Endothelial cell of umbilical vein (primary cell): ENCODE results near the gene FAM98C. TPM values are rescaled to one million over a fixed set of nuclear protein-coding genes. Genes with fewer than 3 reads are reported as not detected.

ENCODE experiments used
- BruUV-seq: library from RNA; stranded (reverse); fragments of 400-500 nt; replicated peaks from 2 replicates; lab custom pipeline; 2021; lab: Mats Ljungman, UMichigan
- CTCF ChIA-PET: fragments of 300-600, 350-600 bp; sonication (Branson Sonifier 250); formaldehyde crosslinking; loops from one replicate; lab custom pipeline; 2021; ENCODE audit warnings: antibody characterized with exemption, inconsistent platforms; lab: Charles Lee
- POLR2A ChIA-PET: fragments of 300-600, 350-600 bp; sonication (Branson Sonifier 250); formaldehyde crosslinking; loops from one replicate; lab custom pipeline; 2021; ENCODE audit warnings: antibody characterized with exemption, inconsistent platforms; lab: Charles Lee
- DNase-seq: peaks from one replicate; pipeline ENCODE4 v3.0.0-alpha.2; 2011; ENCODE audit warnings: low read depth, low spot score
- FAIRE-seq: peaks from 2 replicates; lab custom pipeline; 2011; peaks lifted over from hg19 to GRCh38; lab: Jason Lieb, UNC
- H2AFZ ChIP-seq: 2 replicates; pipeline ENCODE4 v1.6.0; 2012; ENCODE audit warnings: low read depth, low read length, control low read depth, inconsistent platforms
- H3K27ac ChIP-seq: 2 replicates; pipeline ENCODE4 v1.5.1; 2011; ENCODE audit warnings: low read depth, mild to moderate bottlenecking, control low read depth, low read length, moderate library complexity; ENCODE audit not compliant: insufficient read depth
- H3K27me3 ChIP-seq, 2 experiments: 2 replicates each; pipeline versions ENCODE4 v1.6.0 to v1.6.1; 2011; ENCODE audit warnings: low read length in 2 of 2, mixed read lengths in 1 of 2; ENCODE audit not compliant: control insufficient read depth in 2 of 2, insufficient read depth in 2 of 2
- H3K36me3 ChIP-seq, 2 experiments: 2 replicates in 1 of 2; 3 replicates in 1 of 2; pipeline ENCODE4 v1.5.1; 2011; ENCODE audit warnings: low read length in 2 of 2, mild to moderate bottlenecking in 1 of 2, moderate library complexity in 1 of 2; ENCODE audit not compliant: control insufficient read depth in 2 of 2, insufficient read depth in 2 of 2; ENCODE audit errors: extremely low read depth in 1 of 2
- H3K4me1 ChIP-seq: 3 replicates; pipeline ENCODE4 v1.5.1; 2011; ENCODE audit warnings: mild to moderate bottlenecking, low read length; ENCODE audit not compliant: control insufficient read depth, insufficient read depth; ENCODE audit errors: extremely low read depth
- H3K4me2 ChIP-seq: 2 replicates; pipeline ENCODE4 v1.6.1; 2011; ENCODE audit warnings: low read length, control low read depth, mixed read lengths; ENCODE audit not compliant: insufficient read depth
- H3K4me3 ChIP-seq, 3 experiments: fragments of 200-600 bp in 1 of 3; sonication (generic), shearing (Covaris generic) in 1 of 3; replicated peaks in 1 of 3; 2 replicates each; pipeline ENCODE4 v1.5.1; 2011 to 2016; ENCODE audit warnings: control low read depth in 3 of 3, low read length in 3 of 3, mild to moderate bottlenecking in 2 of 3, inconsistent platforms in 1 of 3, low read depth in 1 of 3, moderate library complexity in 1 of 3; ENCODE audit not compliant: insufficient read depth in 1 of 3
- H3K79me2 ChIP-seq: 2 replicates; pipeline ENCODE4 v1.6.0; 2012; ENCODE audit warnings: low read length, inconsistent platforms; ENCODE audit not compliant: control insufficient read depth, insufficient read depth
- H3K9ac ChIP-seq: replicated peaks from 2 replicates; pipeline ENCODE3; 2011; ENCODE audit warnings: low read length, control low read depth; ENCODE audit not compliant: insufficient read depth; ENCODE audit errors: extremely low read depth
- H3K9me1 ChIP-seq: replicated peaks from 3 replicates; pipeline ENCODE4 v1.6.0; 2011; ENCODE audit warnings: mild to moderate bottlenecking, low read length; ENCODE audit not compliant: control insufficient read depth, insufficient read depth; ENCODE audit errors: extremely low read depth
- H3K9me3 ChIP-seq: replicated peaks from 2 replicates; pipeline ENCODE4 v1.5.1; 2012; ENCODE audit warnings: low read length, inconsistent platforms; ENCODE audit not compliant: control insufficient read depth, insufficient read depth
- H4K20me1 ChIP-seq: replicated peaks from 2 replicates; pipeline ENCODE3; 2011; ENCODE audit warnings: mild to moderate bottlenecking, low read length; ENCODE audit not compliant: control insufficient read depth, insufficient read depth; ENCODE audit errors: extremely low read depth
- EZH2 ChIP-seq: IDR thresholded peaks from 2 replicates; pipeline ENCODE4 v1.6.1; 2012; ENCODE audit warnings: borderline replicate concordance, low read depth, mild to moderate bottlenecking, moderate library complexity, low read length, inconsistent platforms; ENCODE audit not compliant: severe bottlenecking
- FOS ChIP-seq: IDR thresholded peaks from 2 replicates; pipeline ENCODE4 v1.6.1; 2011; ENCODE audit warnings: mild to moderate bottlenecking, low read length, moderate library complexity, borderline replicate concordance; ENCODE audit not compliant: insufficient read depth
- GATA2 ChIP-seq: IDR thresholded peaks from 2 replicates; pipeline ENCODE4 v1.7.0; 2011; ENCODE audit warnings: low read depth, mild to moderate bottlenecking, moderate library complexity, mixed read lengths, low read length; ENCODE audit not compliant: insufficient read length, insufficient read depth
- JUN ChIP-seq: IDR thresholded peaks from 2 replicates; pipeline ENCODE4 v1.6.1; 2011; ENCODE audit warnings: borderline replicate concordance, low read depth; ENCODE audit not compliant: insufficient read length, insufficient read depth
- MYC ChIP-seq: IDR thresholded peaks from one replicate; pipeline ENCODE4 v1.6.1; 2011; ENCODE audit warnings: mild to moderate bottlenecking, low read depth, low read length
- POLR2A ChIP-seq: IDR thresholded peaks from 2 replicates; pipeline ENCODE4 v1.6.1; 2012; ENCODE audit warnings: low read depth, mild to moderate bottlenecking, control low read depth, low read length
- POLR2AphosphoS5 ChIP-seq: IDR thresholded peaks from 2 replicates; pipeline ENCODE4 v1.6.1; 2012; ENCODE audit warnings: low read depth, mild to moderate bottlenecking, control low read depth, low read length, moderate library complexity; ENCODE audit not compliant: insufficient read depth
- dilution Hi-C: fragments of 300-500 bp; cut with MboI; formaldehyde crosslinking; loops from one replicate; pipeline ENCODE4 v1.15.0; 2019; ENCODE audit warnings: low sequenced_read_pairs; ENCODE audit not compliant: extremely low pct_ligation_motif_present
- intact Hi-C: fragments of 100-400 bp; cut with micrococcal nuclease; formaldehyde crosslinking; loops from one replicate; pipeline ENCODE4 v1.10.0; 2022
- polyA plus RNA-seq, 4 experiments: library from polyadenylated mRNA; depleted of rRNA in 3 of 4; stranded (reverse) in 3 of 4; unstranded in 1 of 4; fragments of >200 nt; gene quantifications; 2 replicates each; pipeline versions ENCODE4 v1.2.1 to v1.2.3, GENCODE V29; 2011 to 2012; ENCODE audit warnings: missing spikeins in 1 of 4
- total RNA-seq: library from RNA; stranded (reverse); gene quantifications from 2 replicates; pipeline ENCODE4 v1.2.3, GENCODE V29; 2021
- TF ChIP-seq, protein P1 (sequence below), 2 donors: IDR thresholded peaks; 1 replicate in 1 of 2; 2 replicates in 1 of 2; pipeline ENCODE4 v1.5.1; 2011; ENCODE audit warnings: low read length in 2 of 2, mild to moderate bottlenecking in 2 of 2, moderate library complexity in 2 of 2, control low read depth in 1 of 2, inconsistent platforms in 1 of 2, low read depth in 1 of 2; ENCODE audit not compliant: insufficient read depth in 1 of 2; ENCODE audit errors: extremely low read depth in 1 of 2
- TF ChIP-seq, protein P2 (sequence below): IDR thresholded peaks from 2 replicates; pipeline ENCODE4 v1.6.1; 2011; ENCODE audit not compliant: insufficient read depth, insufficient read length

Gene FAM98C
- total and polyA plus RNA-seq, 2 donors (not counting 3 experiments of a cell fraction or from before 2014, with no cell fraction given), result 12.6 to 13.0 TPM

DNA sequence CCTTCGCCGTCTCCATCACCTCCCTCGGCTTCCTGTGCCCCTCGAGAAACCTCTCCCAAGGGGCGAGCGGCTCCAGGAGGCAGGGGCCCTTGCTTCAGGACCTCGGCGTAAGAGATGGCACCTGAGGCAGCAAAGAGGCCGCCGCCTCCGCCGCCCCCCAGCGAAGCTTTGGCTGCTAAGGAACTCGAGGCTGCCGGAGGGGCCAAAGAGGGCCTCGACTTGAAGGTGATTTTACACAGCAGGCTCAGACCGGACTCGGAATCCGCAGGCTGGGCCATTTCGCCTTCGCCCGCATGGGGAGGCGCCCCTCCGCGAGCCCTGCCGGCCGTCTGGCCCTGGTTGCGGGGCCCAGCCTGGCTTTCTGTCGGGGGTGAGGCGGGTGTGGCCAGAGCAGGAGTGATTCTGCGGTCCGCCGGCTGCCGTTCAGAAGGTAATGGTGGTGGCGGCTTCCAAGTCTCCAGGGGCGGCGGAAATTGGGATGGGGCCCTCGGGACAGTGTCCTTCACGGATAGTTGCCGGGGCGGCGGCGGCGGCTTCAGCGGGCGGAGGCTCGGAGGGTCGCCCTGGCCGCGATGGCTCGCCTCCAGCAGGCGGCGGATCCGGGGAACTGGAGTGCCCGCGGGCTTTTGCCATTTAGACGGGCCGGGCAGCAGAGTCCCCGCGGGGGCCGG is 16.5 kb upstream of the FAM98C start:
- Histone ChIP-seq H3K27me3 (no peaks in the 10 kb centered on the region), H3K79me2 (peaks cover 18% of the 10 kb centered on the region), H4K20me1 (no peaks in the 10 kb centered on the region), H3K9ac (no peak overlapping the region), H3K27ac (no peak overlapping the region), H3K36me3 (peaks cover 4 to 14% of the 10 kb centered on the region in 2 experiments), H2AFZ (no peak overlapping the region), H3K4me3 (no peak overlapping the region), H3K9me1 (no peaks in the 10 kb centered on the region), H3K4me1 (peaks cover 13% of the 10 kb centered on the region), H3K4me2 (no peak overlapping the region), H3K9me3 (no peaks in the 10 kb centered on the region)
- no TSS peak for BruUV-seq
- TF ChIP-seq, protein P1, sequence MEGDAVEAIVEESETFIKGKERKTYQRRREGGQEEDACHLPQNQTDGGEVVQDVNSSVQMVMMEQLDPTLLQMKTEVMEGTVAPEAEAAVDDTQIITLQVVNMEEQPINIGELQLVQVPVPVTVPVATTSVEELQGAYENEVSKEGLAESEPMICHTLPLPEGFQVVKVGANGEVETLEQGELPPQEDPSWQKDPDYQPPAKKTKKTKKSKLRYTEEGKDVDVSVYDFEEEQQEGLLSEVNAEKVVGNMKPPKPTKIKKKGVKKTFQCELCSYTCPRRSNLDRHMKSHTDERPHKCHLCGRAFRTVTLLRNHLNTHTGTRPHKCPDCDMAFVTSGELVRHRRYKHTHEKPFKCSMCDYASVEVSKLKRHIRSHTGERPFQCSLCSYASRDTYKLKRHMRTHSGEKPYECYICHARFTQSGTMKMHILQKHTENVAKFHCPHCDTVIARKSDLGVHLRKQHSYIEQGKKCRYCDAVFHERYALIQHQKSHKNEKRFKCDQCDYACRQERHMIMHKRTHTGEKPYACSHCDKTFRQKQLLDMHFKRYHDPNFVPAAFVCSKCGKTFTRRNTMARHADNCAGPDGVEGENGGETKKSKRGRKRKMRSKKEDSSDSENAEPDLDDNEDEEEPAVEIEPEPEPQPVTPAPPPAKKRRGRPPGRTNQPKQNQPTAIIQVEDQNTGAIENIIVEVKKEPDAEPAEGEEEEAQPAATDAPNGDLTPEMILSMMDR (IDR thresholded peaks at IDR 0.05; ENCODE audit: extremely low read depth in 1 of 2, insufficient read depth in 1 of 2, low read depth in 1 of 2, low read length in 2 of 2), result no peak
- TF ChIP-seq, protein P2, sequence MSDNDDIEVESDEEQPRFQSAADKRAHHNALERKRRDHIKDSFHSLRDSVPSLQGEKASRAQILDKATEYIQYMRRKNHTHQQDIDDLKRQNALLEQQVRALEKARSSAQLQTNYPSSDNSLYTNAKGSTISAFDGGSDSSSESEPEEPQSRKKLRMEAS, result no peak
- TF ChIP-seq POLR2A (no peak), POLR2AphosphoS5 (no peak), JUN (no peak), FOS (no peak), GATA2 (no peak), EZH2 (no peak), MYC (no peak)
- ChIA-PET POLR2A (interaction anchor here (3.6 kb wide), 1 partner anchor 12 kb away, joined by 39 read pairs; the partner anchor contains the start of gene PSMD8), CTCF (no interaction called here)
- dilution Hi-C loops (no loop called here), intact Hi-C loops (loop anchor here (5.0 kb wide), 1 partner anchor 154 kb away; no protein-coding TSS in a partner anchor)
- DNase-seq (no peak), FAIRE-seq (no peak)
